NCI-H69 (cell line): Measurements from ENCODE around the gene ILKAP.
A peak's percentile ranks its signal among the peaks of the same experiment; 100 is the strongest.

Source experiments
- DNase-seq: peaks from one replicate; lab custom pipeline; 2025; lab: John Stamatoyannopoulos, UW

Gene ILKAP

GRCh38 chr2:238165288-238165921 is 38.1 kb downstream of the ILKAP start:
- DNase-seq, result no peak

DNA sequence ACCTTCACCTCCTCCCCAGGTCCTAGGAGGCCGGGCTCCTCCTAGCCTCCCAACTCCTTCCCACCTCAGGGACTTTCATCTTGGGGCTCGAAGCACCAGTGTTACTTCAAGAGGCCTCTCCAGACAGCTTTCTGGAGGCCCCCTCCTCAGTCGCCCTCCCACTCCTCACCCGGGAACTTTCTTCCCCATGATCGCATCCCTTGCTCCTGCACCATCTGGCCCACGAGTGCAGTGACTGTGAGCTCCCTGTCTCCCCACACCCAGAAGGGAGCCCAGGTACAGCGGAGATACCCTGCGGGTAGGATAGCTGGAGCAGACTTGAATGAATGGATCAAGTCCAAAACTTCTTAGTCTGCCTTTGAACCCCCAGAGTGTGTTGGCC is 38.6 kb downstream of the ILKAP start:
- DNase-seq, result no peak

DNA sequence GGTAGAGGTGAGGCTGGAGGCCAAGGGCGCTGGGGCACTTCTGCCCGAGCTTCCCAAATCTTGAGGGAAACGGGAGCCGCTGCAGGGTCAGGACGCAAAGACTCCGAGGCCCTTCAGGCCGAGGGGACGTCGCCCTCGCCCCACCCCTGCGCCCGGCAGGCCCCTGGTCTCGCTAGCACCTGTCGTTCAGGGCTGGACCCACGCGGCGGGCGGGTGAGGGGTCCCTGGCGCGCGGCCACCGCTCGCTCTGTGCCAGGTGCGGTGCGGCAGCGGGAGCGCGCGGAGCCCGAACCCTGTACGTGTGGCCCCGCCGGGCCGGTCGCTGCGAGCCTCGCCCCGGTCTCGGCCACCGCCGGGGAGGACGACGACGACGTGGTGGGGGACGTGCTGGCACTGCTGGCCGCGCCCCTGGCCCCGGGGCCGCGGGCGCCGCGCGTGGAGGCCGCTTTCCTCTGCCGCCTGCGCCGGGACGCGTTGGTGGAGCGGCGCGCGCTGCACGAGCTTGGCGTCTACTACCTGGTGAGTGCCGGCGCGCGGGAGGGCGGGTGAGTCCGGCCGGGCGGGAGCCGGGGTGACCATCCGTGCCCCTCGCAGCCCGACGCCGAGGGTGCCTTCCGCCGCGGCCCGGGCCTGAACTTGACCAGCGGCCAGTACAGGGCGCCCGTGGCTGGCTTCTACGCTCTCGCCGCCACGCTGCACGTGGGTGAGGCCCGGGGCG is 39.9 kb downstream of the ILKAP start:
- DNase-seq, result peak; percentile 37

- no peak for DNase-seq
These were observed 40.6 kb downstream of the ILKAP start for GRCh38 chr2:238162846-238163441.

DNA sequence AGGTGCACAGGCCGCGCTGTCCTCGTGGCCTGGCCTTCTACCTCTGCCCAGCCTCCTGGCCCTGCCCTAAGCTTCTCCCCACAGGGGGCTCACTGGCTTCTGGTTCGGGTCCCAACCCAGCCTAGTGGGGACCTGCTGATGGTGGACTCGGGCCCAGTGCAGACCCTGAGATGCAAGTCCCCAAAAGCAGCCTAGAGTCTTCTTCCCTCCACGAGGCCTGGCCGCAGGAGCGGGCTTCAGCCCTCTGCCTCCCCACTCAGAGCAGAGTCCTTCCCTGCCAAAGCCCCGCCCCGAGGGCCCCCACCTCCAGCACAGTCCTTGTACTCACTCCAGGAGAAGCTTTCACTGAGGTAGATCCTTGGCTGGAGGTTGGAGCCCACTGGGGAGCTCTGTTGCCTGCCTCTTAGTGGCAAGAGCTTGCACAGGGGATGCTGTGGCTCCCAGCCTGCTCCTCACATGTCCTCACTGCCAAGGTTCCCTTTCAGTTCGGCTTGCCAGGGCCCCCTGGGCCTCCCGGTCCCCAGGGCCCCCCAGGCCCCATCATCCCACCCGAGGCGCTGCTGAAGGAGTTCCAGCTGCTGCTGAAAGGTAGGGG is 41.1 kb downstream of the ILKAP start:
- DNase-seq, result no peak

DNA sequence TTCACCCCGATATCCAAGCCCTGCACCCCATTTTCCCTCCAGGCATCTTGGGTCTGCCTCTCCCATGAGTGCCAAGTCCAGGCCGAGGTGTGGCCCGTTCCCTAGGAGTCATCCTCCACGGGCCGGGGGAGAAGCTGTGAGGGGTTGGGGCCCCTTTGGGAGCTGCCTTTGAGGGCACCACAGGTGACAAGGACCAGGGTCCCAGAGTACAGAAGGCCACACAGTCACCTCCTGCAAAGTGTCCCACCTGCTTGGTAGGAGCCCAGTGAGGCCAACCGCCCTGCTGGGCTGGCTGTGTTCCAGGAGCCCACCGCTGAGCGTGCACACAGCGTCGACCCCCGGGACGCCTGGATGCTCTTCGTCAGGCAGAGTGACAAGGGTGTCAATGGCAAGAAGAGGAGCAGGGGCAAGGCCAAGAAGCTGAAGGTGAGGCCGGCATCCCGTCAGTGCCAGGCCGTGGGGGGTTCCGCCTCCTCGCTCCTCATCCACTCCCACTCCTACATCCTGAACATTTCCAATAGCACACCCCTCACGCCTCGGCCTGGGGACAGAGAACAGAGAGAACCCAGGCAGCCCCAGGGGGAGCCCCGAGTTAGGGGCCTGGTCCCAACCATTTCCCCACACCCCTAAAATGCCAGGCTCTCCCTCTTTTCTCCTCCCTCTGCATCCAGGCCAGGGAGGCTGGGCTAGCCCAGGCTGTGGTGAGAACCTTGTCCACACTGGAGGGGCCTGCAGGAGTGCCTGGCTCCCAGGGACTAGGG is 42.0 kb downstream of the ILKAP start:
- DNase-seq, result no peak

- DNase-seq, result no peak
These were observed 43.0 kb downstream of the ILKAP start for GRCh38 chr2:238160206-238161129.

DNA sequence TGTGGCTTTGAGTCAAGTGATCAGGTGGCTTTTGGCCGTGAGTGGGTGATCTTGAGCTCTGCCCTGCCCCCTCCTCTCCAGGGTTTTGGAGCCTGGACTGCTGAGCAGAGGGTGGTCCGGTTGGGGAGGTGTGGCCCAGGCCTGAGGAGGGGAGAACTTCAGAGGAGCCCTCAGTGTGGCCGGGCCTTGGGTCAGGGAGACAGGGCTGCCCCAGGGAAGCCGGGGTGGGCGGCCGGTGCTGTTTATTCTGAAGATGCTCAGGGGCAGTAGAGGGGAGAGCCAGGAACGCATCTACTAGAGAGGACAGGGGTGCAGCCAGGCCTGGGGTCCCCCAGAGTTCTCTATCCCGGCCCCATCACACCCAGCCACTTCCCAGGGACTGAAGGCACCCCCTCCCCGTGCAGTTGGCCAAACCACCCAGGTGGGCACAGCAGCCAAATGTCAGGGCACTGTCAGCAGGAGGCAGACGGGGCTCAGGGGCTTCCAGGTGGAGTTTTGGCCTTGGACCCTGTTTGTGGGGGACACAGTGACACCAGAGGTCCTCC is 43.8 kb downstream of the ILKAP start:
- no peak for DNase-seq

GRCh38 chr2:238159071-238159539 is 44.4 kb downstream of the ILKAP start:
- DNase-seq, result peak; percentile 49

DNA sequence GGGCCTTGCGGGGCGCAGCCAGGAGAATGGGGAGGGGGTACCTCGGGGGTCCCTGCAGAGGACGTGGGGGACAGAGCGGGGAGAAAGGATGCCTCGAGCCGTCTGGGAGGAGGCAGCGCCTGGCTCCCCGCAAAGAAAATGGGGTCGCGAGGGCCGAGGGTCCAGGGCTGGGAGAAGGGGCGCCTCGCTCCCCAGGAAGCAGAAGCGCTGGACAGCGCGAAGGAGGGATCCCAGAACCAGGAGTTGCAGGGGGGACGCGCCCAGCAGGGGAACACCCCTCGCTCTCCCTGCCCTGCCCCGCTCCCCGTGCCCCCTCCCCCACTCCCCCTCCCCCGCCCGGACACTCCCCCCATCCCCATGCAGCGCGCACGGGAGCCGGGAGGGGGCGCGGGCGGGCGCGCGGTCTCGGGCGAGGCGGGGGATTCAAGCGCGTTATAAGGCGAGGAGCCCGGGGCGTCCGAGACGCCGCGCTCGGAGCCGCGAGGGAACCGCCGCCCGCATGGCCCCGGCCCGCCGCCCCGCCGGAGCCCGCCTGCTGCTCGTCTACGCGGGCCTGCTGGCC is 44.9 kb downstream of the ILKAP start, which contains the start of gene ERFE:
ERFE (plus strand) TSS at position 462 of the 562 bp plus-strand sequence; CDS start at position 500, 38 bp downstream.
- peak; percentile 67 for DNase-seq

DNA sequence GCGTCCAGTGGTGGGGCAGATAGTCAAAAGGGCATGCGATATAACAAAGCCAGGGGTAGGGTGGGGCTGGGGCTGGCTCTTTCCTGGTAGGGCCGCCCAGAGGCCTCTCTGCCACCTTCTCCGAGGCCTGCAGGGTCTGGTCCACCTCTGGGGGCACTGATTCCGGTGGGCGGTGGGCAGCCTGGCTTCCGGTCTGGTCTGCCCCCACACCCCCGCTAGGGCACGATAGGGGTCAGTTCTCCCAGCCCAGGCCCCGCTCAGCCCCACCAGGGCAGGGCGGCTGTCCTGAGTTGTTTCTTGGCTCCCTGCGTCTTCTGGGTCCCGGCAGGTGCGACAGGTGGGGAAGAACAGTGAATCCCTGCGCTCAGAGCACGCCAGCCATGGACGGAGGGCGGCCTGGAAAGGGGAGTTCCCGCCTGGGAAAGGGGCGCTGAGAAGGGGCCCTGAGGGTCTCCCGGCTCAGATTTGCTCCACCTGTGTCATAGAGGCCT is 45.4 kb downstream of the ILKAP start:
- no peak for DNase-seq

DNA sequence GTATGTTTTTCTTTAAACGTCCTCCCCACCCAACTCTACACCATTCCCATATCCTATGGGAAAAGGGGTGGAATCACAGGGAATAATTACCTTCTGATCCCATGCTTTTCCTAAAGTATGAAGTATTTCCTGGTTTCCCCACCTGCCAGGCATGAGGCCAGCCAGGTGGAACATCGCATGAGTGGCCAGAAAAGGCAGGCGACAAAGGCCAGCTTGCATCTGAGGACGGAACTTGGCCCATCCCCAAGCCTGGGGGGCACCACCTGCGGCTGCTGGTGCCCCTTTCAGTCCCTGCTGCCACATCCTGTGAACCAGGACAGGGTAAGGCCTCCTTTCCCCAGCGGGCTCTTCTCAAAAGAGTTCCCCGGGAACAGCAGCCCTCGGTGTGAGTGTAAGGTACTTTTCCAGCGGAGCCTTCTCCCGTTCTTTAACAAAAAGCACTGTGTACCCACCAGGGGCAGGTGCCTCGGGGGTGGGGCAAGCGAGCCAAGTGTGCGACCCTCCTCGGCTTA is 45.9 kb downstream of the ILKAP start:
- DNase-seq, result peak; percentile 6

DNA sequence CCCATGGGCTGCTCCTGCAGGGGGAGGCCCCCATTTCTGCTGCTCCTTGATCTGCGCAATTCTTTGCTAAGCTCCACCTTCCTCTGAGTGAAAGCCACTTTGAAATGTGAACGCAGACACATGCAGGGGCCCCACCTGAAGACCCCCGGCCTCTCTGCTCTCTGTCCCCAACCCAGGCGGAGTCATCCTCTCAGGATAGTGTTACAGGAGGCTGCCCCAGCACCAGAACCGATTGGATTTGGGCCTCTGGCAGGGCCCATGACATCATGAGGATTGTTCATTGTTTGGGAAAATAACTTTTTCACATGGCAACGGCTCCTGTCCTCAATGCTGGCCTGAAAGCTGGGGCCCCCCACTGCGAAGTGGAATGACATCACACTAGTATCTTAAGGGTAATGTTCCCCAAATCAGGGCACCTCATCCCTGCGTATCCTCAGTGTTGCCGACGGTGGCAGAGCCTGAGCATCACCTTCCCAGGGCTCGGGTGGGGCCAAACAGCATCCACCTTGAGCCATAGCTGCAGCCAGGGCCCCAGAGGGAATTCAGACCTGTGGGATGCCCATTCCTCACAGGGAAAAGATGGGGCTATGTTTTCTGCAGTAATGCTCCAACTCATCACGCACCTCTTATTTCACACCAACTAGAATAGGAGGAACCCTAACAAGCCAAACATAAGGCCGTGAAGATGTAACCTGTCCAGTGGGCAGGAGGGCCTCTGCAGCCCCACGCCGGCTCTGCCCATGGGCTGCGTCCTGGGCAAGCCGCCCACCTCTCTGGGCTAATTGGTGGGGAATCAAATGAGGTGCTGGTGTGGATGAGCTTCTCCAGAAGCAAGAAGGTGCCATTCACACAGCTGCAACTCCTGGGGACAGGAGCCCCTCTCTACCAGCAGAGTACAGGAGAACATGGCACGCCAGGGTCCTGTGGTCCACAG is 47.5 kb downstream of the ILKAP start:
- no peak for DNase-seq

GRCh38 chr2:238155051-238155760 is 48.3 kb downstream of the ILKAP start:
- no peak for DNase-seq

DNA sequence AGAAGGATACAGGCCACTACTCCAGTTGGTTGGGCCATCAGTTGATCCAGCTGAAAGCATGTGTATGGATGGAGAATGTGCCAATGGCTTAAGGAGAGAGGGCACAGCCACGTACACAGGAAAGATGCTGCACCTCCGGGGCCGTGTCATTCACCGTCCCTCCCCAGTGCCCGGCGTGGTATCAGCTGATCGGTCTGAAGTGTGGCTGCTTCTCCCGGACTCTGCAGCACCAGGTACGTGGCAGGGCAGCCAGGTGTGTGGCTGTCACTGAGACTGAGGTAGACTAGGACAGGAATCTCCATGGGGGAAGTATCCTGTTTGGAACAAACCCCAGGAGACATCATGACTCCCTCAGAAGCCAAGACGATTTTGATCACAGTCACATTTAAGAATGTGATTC is 48.9 kb downstream of the ILKAP start:
- no peak for DNase-seq

- DNase-seq, result no peak
These were observed 50.5 kb downstream of the ILKAP start for GRCh38 chr2:238152771-238153688.

DNA sequence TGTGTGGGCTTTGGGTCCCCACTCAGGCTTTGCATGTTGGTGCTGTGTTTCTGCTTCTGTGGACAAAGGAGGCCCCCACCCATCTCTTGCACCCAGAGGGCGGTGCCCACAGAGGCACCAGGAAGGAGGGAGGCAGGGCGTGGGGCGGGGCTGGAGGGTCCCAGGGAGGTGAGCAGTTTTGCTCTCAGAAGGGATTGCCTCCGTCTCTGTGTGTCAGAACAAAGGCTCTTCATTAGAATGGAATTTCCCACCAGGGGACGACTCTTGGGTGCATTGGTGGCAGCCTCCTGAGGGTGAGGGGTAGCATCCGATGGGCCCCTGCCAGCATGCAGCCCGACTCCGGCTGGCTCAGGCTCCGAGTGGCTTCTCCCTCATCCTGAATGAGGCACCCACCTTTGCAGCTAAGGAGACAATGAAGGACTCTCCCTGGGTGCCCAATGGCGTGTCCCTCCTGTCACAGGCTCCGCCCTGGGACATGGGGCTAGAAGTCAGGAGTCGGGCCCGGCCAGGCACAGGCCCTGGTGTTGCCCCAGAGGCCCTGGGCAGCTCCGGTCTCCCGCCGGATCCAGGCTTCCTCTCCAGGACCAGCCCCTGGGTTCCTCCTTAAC is 51.8 kb downstream of the ILKAP start:
- DNase-seq, result no peak
